ENCODE measurements around the gene CAND2. TPM values are rescaled to one million over a fixed set of nuclear protein-coding genes. Genes with fewer than 3 reads are reported as not detected.

CAND2 gene
- total RNA-seq, 1 donor from 2014 or later: 15.5 TPM

DNA sequence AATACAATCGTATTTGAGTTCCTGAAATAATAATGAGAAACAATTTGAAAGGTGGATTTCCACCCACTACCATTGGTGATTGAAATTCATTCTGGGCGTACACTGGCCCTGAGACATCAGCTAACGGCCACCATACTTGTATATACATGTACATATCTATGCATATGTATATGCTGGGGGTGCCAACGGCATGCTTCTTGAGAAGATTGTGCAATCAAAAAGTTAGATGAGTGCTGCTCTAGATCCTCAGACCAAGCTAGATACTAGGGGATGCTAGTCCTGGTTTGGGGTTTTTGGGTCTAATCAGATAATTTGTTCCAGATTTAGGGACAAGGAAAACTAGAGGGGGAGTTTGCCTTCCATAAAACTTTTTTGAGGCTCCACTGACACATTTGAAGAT lies 40.3 kb upstream of the CAND2 start:
- no peak overlapping the region for H3K27ac Mint-ChIP-seq (ENCODE audit: unreplicated experiment)
- H3K9me3 Mint-ChIP-seq: no peaks in the 10 kb centered on the region
- TF ChIP-seq, protein P1, sequence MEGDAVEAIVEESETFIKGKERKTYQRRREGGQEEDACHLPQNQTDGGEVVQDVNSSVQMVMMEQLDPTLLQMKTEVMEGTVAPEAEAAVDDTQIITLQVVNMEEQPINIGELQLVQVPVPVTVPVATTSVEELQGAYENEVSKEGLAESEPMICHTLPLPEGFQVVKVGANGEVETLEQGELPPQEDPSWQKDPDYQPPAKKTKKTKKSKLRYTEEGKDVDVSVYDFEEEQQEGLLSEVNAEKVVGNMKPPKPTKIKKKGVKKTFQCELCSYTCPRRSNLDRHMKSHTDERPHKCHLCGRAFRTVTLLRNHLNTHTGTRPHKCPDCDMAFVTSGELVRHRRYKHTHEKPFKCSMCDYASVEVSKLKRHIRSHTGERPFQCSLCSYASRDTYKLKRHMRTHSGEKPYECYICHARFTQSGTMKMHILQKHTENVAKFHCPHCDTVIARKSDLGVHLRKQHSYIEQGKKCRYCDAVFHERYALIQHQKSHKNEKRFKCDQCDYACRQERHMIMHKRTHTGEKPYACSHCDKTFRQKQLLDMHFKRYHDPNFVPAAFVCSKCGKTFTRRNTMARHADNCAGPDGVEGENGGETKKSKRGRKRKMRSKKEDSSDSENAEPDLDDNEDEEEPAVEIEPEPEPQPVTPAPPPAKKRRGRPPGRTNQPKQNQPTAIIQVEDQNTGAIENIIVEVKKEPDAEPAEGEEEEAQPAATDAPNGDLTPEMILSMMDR (conservative IDR thresholded peaks at IDR 0.05): no peak

DNA sequence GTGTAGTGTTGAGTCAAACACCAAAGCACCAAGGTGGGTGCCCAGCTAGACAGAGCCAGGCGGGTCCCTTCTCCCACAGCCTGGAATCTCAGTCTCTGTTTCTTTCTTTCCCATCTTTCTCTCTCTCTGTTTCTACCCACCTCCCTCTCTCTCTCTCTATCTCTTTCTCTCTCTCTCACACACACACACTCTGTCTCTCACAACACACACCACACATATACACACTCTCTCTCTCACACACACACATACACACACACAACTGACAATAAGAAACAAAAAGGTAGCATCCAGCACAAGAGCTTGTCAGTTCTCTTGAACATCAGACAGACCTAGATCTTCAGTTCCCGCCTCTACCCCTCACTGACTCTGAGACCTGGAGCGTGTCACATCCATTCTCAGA lies 39.8 kb upstream of the CAND2 start:
- Mint-ChIP-seq H3K4me1 (no peaks in the 10 kb centered on the region), H3K9me3 (no peaks in the 10 kb centered on the region), H3K36me3 (ENCODE audit: low read depth) (no peaks in the 10 kb centered on the region), H3K27me3 (ENCODE audit: low read depth) (no peaks in the 10 kb centered on the region), H3K27ac (ENCODE audit: unreplicated experiment) (peak overlapping the region; percentile 6), H3K4me3 (no peak overlapping the region)
- DNase-seq (ENCODE audit: low read depth, low spot score): no peak
- TF ChIP-seq, protein P1 (conservative IDR thresholded peaks at IDR 0.05): no peak

More for the DNA sequence above, 40.3 kb upstream of the CAND2 start:
- Mint-ChIP-seq H3K36me3 (ENCODE audit: low read depth) (no peaks in the 10 kb centered on the region), H3K27me3 (ENCODE audit: low read depth) (no peaks in the 10 kb centered on the region), H3K4me3 (no peak overlapping the region), H3K4me1 (no peaks in the 10 kb centered on the region)
- no peak for DNase-seq (ENCODE audit: low read depth, low spot score)

DNA sequence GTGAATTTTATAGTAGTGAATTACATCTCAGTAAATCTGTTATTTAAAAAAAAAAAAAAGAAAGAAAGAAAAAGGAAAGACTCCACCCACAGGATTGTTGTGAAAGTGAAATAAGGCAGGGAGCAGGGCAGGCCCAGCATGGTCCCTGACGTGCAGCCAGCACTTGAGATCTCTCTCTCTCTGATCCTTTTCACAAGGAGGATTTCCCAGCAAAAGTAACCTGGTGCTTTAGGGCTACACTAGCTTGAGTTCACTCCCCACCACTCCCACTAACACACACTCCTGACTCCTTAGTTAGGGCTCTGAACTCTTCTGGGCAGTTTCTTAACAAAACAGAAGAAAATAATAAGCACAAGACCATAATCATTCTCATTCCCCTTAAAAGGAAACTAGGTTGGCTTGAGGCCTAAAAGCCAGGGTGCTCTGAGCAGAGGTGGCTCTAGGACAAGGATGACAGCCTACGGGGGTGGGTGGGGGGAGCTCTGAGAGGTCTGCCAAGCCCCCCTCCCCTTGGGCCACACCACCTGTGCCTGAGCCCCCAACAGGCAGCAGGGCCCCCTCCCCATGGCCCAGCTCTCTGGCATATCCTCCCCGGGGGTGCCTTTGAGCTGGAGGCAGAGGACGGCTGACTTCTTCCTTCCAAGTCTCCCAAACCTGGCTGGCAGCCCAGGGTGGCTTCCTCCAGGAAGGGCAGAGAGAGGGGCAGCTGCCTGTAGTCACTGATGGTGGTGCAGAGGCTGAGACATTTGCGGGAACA lies 38.3 kb upstream of the CAND2 start:
- TF ChIP-seq, protein P1 (conservative IDR thresholded peaks at IDR 0.05): no peak
- Mint-ChIP-seq H3K27ac (ENCODE audit: unreplicated experiment) (no peak overlapping the region), H3K4me3 (no peak overlapping the region), H3K4me1 (no peaks in the 10 kb centered on the region), H3K27me3 (ENCODE audit: low read depth) (no peaks in the 10 kb centered on the region), H3K36me3 (ENCODE audit: low read depth) (no peaks in the 10 kb centered on the region), H3K9me3 (no peaks in the 10 kb centered on the region)
- DNase-seq (ENCODE audit: low read depth, low spot score): no peak

DNA sequence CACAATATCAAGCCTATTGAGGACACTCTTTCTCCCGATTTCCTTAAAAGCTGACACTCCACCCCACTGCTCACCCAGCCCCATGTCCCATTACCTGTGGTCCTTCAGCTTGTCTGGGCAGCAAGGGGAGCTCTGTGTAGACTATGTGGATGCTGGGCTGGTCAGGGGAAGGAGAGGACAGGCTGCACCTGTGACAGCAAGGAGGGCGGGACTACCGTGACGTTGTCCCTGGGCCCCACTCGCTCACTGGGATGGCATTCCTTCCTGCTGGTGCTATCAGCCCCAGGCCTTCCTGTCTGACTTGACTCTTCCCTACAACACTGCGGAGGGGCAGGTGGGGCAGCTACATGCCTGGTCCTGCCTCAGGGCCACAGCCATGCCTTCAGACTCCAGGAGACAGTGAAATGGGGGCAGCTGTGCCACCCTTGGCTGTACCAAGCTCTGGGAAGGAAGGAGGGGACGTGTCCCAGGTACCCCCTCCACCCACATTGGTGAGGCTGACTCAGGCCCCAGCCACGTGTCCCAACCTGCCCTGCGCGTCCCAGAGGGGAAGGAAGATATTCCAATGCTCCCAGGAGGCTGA lies 37.3 kb upstream of the CAND2 start, which contains the start of gene TMEM40:
Gene TMEM40, minus strand, starts transcription at position 163 of the 583 bp plus-strand sequence. CDS start 9,427 bp downstream, outside the sequence.
- no peak within 1 kb of the TSS for H3K4me3 Mint-ChIP-seq
- H3K9me3 Mint-ChIP-seq: no peaks in the 10 kb centered on the region
- no peaks in the 10 kb centered on the region for H3K4me1 Mint-ChIP-seq
- DNase-seq (ENCODE audit: low read depth, low spot score): no peak
- peak within 1 kb of the TSS; percentile 50 for H3K27ac Mint-ChIP-seq (ENCODE audit: unreplicated experiment)
- TF ChIP-seq, protein P1 (conservative IDR thresholded peaks at IDR 0.05): no peak
- H3K36me3 Mint-ChIP-seq (ENCODE audit: low read depth): no peaks in the 10 kb centered on the region
- H3K27me3 Mint-ChIP-seq (ENCODE audit: low read depth): no peaks in the 10 kb centered on the region

DNA sequence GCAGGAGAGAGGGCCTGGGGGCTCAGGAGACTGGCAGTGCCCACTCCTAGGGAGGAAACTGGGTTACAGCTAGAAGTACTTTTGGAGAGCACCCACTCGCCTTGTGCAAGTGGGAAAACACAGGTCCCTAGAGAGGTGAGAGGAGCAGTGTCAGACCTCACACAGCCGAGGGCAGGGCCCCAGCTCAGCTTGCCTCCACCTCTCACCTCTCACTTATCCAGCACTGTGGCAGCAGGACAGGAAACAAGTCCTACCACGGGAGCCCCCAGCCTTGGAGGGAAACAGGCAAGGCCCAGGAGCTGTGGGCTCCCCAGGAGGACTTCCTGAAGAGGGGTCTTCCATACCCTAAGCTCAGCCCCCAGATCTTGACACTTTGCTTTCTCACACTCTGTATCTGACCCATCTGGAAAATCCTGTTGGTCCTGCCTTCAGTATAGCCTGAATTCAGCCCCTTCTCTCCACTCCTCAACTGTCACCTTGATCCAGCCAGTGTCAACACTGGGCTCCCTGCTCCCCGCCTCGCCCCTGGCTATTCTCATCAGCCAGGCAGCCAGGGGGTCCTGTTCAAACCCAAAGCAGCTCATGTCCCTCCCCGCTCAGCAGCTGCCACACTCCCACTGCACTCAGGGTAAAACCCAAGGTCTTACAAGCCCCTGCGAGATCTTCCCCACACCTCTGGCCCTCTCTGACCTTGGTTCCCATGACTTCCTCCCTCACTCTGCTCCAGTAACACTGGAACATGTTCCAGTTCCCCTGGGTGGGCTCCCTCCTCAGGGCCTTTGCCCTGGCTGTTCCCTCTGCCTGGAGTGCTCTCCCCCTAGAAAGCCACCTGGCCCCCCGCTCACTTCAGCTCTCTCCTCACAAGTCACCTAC lies 36.6 kb upstream of the CAND2 start:
- Mint-ChIP-seq H3K4me1 (no peaks in the 10 kb centered on the region), H3K36me3 (ENCODE audit: low read depth) (no peaks in the 10 kb centered on the region), H3K27ac (ENCODE audit: unreplicated experiment) (peak overlapping the region; percentile 44), H3K4me3 (no peak overlapping the region), H3K9me3 (no peaks in the 10 kb centered on the region), H3K27me3 (ENCODE audit: low read depth) (no peaks in the 10 kb centered on the region)
- TF ChIP-seq, protein P1 (conservative IDR thresholded peaks at IDR 0.05): no peak
- DNase-seq (ENCODE audit: low read depth, low spot score): no peak

All from neural crest cell (in vitro differentiated cells).